Keratinocyte (primary cell): ENCODE data around the gene CFAP92. TPM values are rescaled to one million over a fixed set of nuclear protein-coding genes. Genes with fewer than 3 reads are reported as not detected.

Source experiments
- DNase-seq: peaks from one replicate; pipeline ENCODE4 v3.0.0-alpha.2; 2011; ENCODE audit warnings: low read depth, missing footprints, low spot score
- FAIRE-seq: peaks from 2 replicates; lab custom pipeline; 2011; peaks lifted over from hg19 to GRCh38; lab: Jason Lieb, UNC
- H2AFZ ChIP-seq: 2 replicates; pipeline ENCODE4 v1.6.0; 2012; ENCODE audit warnings: low read length, control low read depth, inconsistent platforms; ENCODE audit not compliant: control insufficient read depth
- H3K27ac ChIP-seq: 2 replicates; pipeline ENCODE4 v1.5.1; 2011; ENCODE audit warnings: low read length; ENCODE audit not compliant: control insufficient read depth, insufficient read depth
- H3K27me3 ChIP-seq: 3 replicates; pipeline ENCODE4 v1.6.0; 2011; ENCODE audit warnings: low read length; ENCODE audit not compliant: control insufficient read depth, insufficient read depth; ENCODE audit errors: extremely low read depth
- H3K36me3 ChIP-seq, 2 experiments: 2 replicates in 1 of 2; 3 replicates in 1 of 2; pipeline ENCODE4 v1.5.1; 2011; ENCODE audit warnings: low read length in 2 of 2, mild to moderate bottlenecking in 1 of 2; ENCODE audit not compliant: control insufficient read depth in 2 of 2, insufficient read depth in 2 of 2; ENCODE audit errors: extremely low read depth in 1 of 2
- H3K4me1 ChIP-seq: 3 replicates; pipeline ENCODE4 v1.5.1; 2011; ENCODE audit warnings: low read length; ENCODE audit not compliant: control insufficient read depth, insufficient read depth; ENCODE audit errors: extremely low read depth
- H3K4me2 ChIP-seq: 3 replicates; pipeline ENCODE4 v1.6.0; 2011; ENCODE audit warnings: low read depth, low read length; ENCODE audit not compliant: control insufficient read depth, insufficient read depth; ENCODE audit errors: extremely low read depth
- H3K4me3 ChIP-seq, 3 experiments: fragments of 200-600 bp in 1 of 3; sonication (generic) in 1 of 3; 2 replicates in 2 of 3; 3 replicates in 1 of 3; pipeline ENCODE4 v1.5.1; 2011 to 2016; ENCODE audit warnings: low read length in 3 of 3, mild to moderate bottlenecking in 3 of 3, control low read depth in 2 of 3, inconsistent platforms in 1 of 3, low read depth in 1 of 3, mixed read lengths in 1 of 3, mixed run types in 1 of 3, moderate library complexity in 1 of 3; ENCODE audit not compliant: control insufficient read depth in 2 of 3, insufficient read depth in 2 of 3; ENCODE audit errors: extremely low read depth in 1 of 3
- H3K79me2 ChIP-seq: 2 replicates; pipeline ENCODE4 v1.6.0; 2012; ENCODE audit warnings: low read length; ENCODE audit not compliant: control insufficient read depth, insufficient read depth
- H3K9ac ChIP-seq: 3 replicates; pipeline ENCODE4 v1.6.0; 2011; ENCODE audit warnings: low read length; ENCODE audit not compliant: control insufficient read depth, insufficient read depth; ENCODE audit errors: extremely low read depth
- H3K9me1 ChIP-seq: 3 replicates; pipeline ENCODE4 v1.6.0; 2011; ENCODE audit warnings: low read length; ENCODE audit not compliant: control insufficient read depth, insufficient read depth; ENCODE audit errors: extremely low read depth
- H3K9me3 ChIP-seq: 2 replicates; pipeline ENCODE4 v1.5.1; 2012; ENCODE audit warnings: low read depth, low read length; ENCODE audit not compliant: control insufficient read depth
- H4K20me1 ChIP-seq: 3 replicates; pipeline ENCODE4 v1.6.0; 2011; ENCODE audit warnings: low read length; ENCODE audit not compliant: control insufficient read depth, insufficient read depth; ENCODE audit errors: extremely low read depth
- EZH2 ChIP-seq: IDR thresholded peaks from one replicate; pipeline ENCODE4 v1.6.1; 2012; ENCODE audit warnings: inconsistent platforms, mild to moderate bottlenecking, low read length, moderate library complexity
- dilution Hi-C: fragments of 300-500 bp; cut with MboI; formaldehyde crosslinking; loops from one replicate; pipeline ENCODE4 v1.7.0; 2020; ENCODE audit warnings: low sequenced_read_pairs; ENCODE audit not compliant: extremely low pct_ligation_motif_present
- polyA plus RNA-seq, 5 experiments: library from polyadenylated mRNA; depleted of rRNA in 3 of 5; stranded (reverse) in 3 of 5; stranded (forward) in 1 of 5; unstranded in 1 of 5; fragments of >200 nt; gene quantifications; 1 replicate in 1 of 5; 2 replicates in 3 of 5; 3 replicates in 1 of 5; pipeline versions ENCODE4 v1.2.1 to v1.2.3, GENCODE V29; 2011 to 2012; ENCODE audit warnings: missing spikeins in 2 of 5, low read depth in 1 of 5, low replicate concordance in 1 of 5
- TF ChIP-seq, protein P1 (sequence below), 3 experiments: IDR thresholded peaks in 1 of 3; conservative IDR thresholded peaks in 1 of 3; optimal IDR thresholded peaks in 1 of 3; 2 replicates in 2 of 3; 3 replicates in 1 of 3; pipeline versions ENCODE3 to v1.5.1; 2011; ENCODE audit warnings: low read length in 3 of 3, mild to moderate bottlenecking in 3 of 3, moderate library complexity in 2 of 3, control low read depth in 1 of 3, inconsistent platforms in 1 of 3; ENCODE audit not compliant: insufficient read depth in 2 of 3; ENCODE audit errors: extremely low read depth in 1 of 3

Gene CFAP92
- polyA plus RNA-seq, 1 donor (not counting 4 experiments of a cell fraction or from before 2014, with no cell fraction given), result 0.26 TPM

- H3K27me3 ChIP-seq, result no peaks in the 10 kb centered on the region
- no peak overlapping the region for H2AFZ ChIP-seq
- no peak overlapping the region for H3K4me3 ChIP-seq
- no peaks in the 10 kb centered on the region for H3K9me3 ChIP-seq
- no peaks in the 10 kb centered on the region for H3K4me1 ChIP-seq
- no peak overlapping the region for H3K4me2 ChIP-seq
- no peaks in the 10 kb centered on the region for H3K36me3 ChIP-seq
- DNase-seq (no peak), FAIRE-seq (no peak)
- no peaks in the 10 kb centered on the region for H3K79me2 ChIP-seq
- dilution Hi-C loops, result no loop called here
- no peaks in the 10 kb centered on the region for H3K9me1 ChIP-seq
- no peaks in the 10 kb centered on the region for H4K20me1 ChIP-seq
- no peak overlapping the region for H3K27ac ChIP-seq
- H3K9ac ChIP-seq, result no peak overlapping the region
- no peak for TF ChIP-seq EZH2
- TF ChIP-seq, protein P1, sequence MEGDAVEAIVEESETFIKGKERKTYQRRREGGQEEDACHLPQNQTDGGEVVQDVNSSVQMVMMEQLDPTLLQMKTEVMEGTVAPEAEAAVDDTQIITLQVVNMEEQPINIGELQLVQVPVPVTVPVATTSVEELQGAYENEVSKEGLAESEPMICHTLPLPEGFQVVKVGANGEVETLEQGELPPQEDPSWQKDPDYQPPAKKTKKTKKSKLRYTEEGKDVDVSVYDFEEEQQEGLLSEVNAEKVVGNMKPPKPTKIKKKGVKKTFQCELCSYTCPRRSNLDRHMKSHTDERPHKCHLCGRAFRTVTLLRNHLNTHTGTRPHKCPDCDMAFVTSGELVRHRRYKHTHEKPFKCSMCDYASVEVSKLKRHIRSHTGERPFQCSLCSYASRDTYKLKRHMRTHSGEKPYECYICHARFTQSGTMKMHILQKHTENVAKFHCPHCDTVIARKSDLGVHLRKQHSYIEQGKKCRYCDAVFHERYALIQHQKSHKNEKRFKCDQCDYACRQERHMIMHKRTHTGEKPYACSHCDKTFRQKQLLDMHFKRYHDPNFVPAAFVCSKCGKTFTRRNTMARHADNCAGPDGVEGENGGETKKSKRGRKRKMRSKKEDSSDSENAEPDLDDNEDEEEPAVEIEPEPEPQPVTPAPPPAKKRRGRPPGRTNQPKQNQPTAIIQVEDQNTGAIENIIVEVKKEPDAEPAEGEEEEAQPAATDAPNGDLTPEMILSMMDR (optimal IDR thresholded peaks at IDR 0.05 in 1 of 3, IDR thresholded peaks at IDR 0.05 in 1 of 3, conservative IDR thresholded peaks at IDR 0.05 in 1 of 3; ENCODE audit: extremely low read depth in 1 of 3, insufficient read depth in 2 of 3, low read length in 3 of 3), result no peak
These were observed 53.6 kb downstream of the CFAP92 start for GRCh38 chr3:128940252-128940651.

GRCh38 chr3:128936341-128936740 lies 57.5 kb downstream of the CFAP92 start:
- H3K36me3 ChIP-seq, result no peaks in the 10 kb centered on the region
- peaks cover 13% of the 10 kb centered on the region for H3K27me3 ChIP-seq
- no peak overlapping the region for H3K27ac ChIP-seq
- no peak overlapping the region for H3K4me2 ChIP-seq
- no peaks in the 10 kb centered on the region for H4K20me1 ChIP-seq
- no peak for TF ChIP-seq EZH2
- TF ChIP-seq, protein P1 (optimal IDR thresholded peaks at IDR 0.05 in 1 of 3, IDR thresholded peaks at IDR 0.05 in 1 of 3, conservative IDR thresholded peaks at IDR 0.05 in 1 of 3; ENCODE audit: extremely low read depth in 1 of 3, insufficient read depth in 2 of 3, low read length in 3 of 3), result no peak
- H3K9ac ChIP-seq, result no peak overlapping the region
- H3K79me2 ChIP-seq, result no peaks in the 10 kb centered on the region
- H3K4me1 ChIP-seq, result no peaks in the 10 kb centered on the region
- no peaks in the 10 kb centered on the region for H3K9me1 ChIP-seq
- DNase-seq (no peak), FAIRE-seq (no peak)
- H3K9me3 ChIP-seq, result no peaks in the 10 kb centered on the region
- no peak overlapping the region for H2AFZ ChIP-seq
- dilution Hi-C loops, result no loop called here
- no peak overlapping the region for H3K4me3 ChIP-seq
